Bronchial epithelial cell (primary cell): Measurements from ENCODE around the gene TACR1. TPM values are rescaled to one million over a fixed set of nuclear protein-coding genes. Genes with fewer than 3 reads are reported as not detected.

Source experiments
- DNase-seq: peaks from one replicate; pipeline ENCODE4 v3.0.0-alpha.2; 2010; ENCODE audit warnings: low read depth
- FAIRE-seq: peaks from 2 replicates; lab custom pipeline; 2011; peaks lifted over from hg19 to GRCh38; lab: Jason Lieb, UNC
- H3K27me3 ChIP-seq: 2 replicates; pipeline ENCODE4 v1.5.1; 2011; ENCODE audit warnings: low read length; ENCODE audit not compliant: control insufficient read depth, insufficient read depth
- H3K36me3 ChIP-seq: 2 replicates; pipeline ENCODE4 v1.5.1; 2011; ENCODE audit warnings: low read length; ENCODE audit not compliant: control insufficient read depth, insufficient read depth
- H3K4me3 ChIP-seq: 2 replicates; pipeline ENCODE4 v1.5.1; 2011; ENCODE audit warnings: mild to moderate bottlenecking, low read depth, low read length, control low read depth
- total RNA-seq: library from RNA; depleted of rRNA; stranded (reverse); fragments of >200 nt; gene quantifications from 2 replicates; pipeline ENCODE4 v1.2.1, GENCODE V29; 2014
- TF ChIP-seq, protein P1 (sequence below): IDR thresholded peaks from 2 replicates; pipeline ENCODE4 v1.5.1; 2011; ENCODE audit warnings: mild to moderate bottlenecking, moderate library complexity, low read length, control low read depth, inconsistent platforms; ENCODE audit not compliant: insufficient read depth, severe bottlenecking

TACR1 gene
- total RNA-seq, 1 donor from 2014 or later: not detected

GRCh38 chr2:75055820-75056675 is 143.3 kb downstream of the TACR1 start:
- Histone ChIP-seq H3K4me3 (no peak overlapping the region), H3K27me3 (no peaks in the 10 kb centered on the region), H3K36me3 (no peaks in the 10 kb centered on the region)
- no peak for DNase-seq
- no peak for FAIRE-seq
- TF ChIP-seq, protein P1, sequence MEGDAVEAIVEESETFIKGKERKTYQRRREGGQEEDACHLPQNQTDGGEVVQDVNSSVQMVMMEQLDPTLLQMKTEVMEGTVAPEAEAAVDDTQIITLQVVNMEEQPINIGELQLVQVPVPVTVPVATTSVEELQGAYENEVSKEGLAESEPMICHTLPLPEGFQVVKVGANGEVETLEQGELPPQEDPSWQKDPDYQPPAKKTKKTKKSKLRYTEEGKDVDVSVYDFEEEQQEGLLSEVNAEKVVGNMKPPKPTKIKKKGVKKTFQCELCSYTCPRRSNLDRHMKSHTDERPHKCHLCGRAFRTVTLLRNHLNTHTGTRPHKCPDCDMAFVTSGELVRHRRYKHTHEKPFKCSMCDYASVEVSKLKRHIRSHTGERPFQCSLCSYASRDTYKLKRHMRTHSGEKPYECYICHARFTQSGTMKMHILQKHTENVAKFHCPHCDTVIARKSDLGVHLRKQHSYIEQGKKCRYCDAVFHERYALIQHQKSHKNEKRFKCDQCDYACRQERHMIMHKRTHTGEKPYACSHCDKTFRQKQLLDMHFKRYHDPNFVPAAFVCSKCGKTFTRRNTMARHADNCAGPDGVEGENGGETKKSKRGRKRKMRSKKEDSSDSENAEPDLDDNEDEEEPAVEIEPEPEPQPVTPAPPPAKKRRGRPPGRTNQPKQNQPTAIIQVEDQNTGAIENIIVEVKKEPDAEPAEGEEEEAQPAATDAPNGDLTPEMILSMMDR: no peak

DNA sequence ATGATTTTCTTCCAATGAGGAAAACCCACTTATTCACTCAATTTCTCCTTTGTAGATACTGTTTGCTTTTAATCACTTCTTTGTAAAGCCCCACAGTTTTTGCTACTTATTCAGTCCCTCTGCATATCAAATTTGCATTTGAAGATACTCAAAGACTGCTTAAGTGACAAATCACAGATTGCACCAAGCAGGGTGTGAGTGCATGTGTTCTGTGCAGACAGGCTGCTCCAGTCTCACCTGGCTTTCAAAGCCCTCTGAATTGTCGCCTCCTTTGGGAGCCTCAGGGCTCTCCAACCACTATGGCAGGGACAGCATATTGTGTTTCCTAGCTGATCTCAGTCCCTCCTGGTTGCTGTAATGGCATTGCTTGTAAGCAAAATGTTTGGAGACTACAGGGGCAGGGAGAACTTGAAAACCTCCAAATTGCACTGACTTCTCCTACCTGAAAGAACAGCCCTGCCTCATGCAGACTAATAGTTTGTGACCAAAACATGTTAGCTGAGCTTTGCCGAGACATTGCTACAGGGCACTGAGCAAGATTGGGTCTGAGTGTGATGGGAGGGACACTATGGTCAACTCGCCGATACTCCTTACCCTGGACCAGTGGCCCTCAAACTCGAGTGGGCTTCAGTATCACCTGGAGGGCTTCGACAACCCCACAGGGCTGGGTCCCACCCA is 144.0 kb downstream of the TACR1 start:
- TF ChIP-seq, protein P1: no peak
- no peaks in the 10 kb centered on the region for H3K27me3 ChIP-seq

GRCh38 chr2:75054296-75054695 is 145.0 kb downstream of the TACR1 start:
- DNase-seq (no peak), FAIRE-seq (no peak)
- no peaks in the 10 kb centered on the region for H3K36me3 ChIP-seq
- H3K27me3 ChIP-seq: no peaks in the 10 kb centered on the region
- no peak overlapping the region for H3K4me3 ChIP-seq
- TF ChIP-seq, protein P1: no peak

More for the DNA sequence above, 144.0 kb downstream of the TACR1 start:
- Histone ChIP-seq H3K36me3 (no peaks in the 10 kb centered on the region), H3K4me3 (no peak overlapping the region)
- DNase-seq (no peak), FAIRE-seq (no peak)

DNA sequence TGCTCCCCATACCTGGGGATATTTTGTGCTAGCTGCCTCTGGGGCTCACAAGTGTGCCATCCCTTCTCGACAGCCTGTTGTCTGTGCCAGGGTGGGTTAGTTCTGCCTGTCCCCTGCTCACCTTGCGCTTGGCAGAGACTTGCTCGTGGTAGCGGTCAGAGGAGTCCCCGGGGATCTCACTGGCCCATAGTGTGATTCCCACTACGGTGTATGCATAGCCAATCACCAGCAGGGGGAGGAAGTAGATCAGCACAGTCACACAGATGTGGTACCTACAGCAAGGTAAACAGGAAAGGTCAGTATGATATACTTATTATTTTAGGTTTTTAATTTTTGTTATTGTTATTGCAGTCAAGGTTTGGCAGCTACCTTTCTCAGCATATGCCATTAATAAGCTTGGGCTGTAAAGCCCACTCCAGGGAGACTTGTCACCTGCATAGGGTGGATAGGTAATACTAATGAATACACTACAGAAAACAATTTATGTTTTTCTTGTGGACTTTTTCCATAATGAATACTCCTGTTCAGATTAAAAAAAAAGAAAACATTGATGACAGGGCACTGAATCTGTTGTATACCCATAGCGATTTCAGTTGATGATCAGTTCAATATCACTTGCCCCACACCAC is 145.7 kb downstream of the TACR1 start:
- DNase-seq: peak; percentile 56
- TF ChIP-seq, protein P1: peak; percentile 80
- H3K4me3 ChIP-seq: no peak overlapping the region
- FAIRE-seq: no peak
- H3K27me3 ChIP-seq: no peaks in the 10 kb centered on the region
- H3K36me3 ChIP-seq: no peaks in the 10 kb centered on the region

DNA sequence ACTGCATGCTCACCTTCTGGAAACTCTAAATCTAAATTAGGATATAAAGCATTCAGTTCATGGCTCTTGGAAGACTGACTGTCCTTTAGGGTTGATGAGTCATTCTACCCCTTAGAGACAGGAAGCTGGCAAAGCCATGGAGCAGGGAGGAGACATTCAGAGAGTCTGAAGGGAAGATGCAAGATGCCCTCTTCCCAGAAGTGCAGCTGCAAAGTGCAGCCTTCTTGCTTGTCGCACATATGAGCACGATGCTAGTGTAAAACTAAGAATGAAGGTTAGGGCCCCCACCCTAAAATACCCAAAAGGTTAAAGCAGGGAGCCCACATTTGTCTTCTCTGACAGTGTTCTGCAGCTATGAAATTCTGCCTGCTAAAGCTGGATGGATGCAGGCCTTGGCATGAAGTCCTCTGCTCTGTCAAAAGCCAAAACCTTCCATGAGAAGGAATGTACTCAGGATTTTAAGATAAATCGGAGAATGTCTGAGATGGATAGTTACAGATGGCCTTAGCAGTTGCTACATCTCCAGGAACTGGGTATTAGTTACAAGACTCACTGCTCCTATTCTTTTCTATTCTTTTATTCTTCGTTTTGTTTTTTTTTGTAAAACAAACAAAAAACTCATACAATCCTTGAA is 151.2 kb downstream of the TACR1 start:
- H3K36me3 ChIP-seq: no peaks in the 10 kb centered on the region
- H3K27me3 ChIP-seq: no peaks in the 10 kb centered on the region
- peak; percentile 41 for DNase-seq
- TF ChIP-seq, protein P1: no peak
- no peak for FAIRE-seq
- H3K4me3 ChIP-seq: no peak overlapping the region
